ENCODE results near the gene TMEM47.

DNA sequence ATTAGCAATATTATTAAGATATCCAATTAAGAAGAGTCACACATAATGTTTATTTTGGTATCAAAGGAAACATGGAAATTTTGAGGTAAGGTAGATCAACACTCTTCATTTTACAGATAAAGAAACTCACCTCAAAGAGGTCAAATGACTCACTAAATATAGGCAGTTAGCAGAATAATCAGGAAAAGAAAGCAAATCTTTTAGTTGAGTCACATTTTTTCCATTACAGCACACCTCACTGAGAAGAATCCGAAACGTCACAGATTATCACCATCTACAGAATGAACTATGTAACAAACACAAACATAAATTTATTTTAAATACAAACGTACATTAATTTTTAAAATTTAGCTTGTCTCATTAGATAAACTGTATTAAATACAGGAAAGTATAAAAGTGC lies 70.1 kb downstream of the TMEM47 start:
- TF ChIP-seq, protein P1, sequence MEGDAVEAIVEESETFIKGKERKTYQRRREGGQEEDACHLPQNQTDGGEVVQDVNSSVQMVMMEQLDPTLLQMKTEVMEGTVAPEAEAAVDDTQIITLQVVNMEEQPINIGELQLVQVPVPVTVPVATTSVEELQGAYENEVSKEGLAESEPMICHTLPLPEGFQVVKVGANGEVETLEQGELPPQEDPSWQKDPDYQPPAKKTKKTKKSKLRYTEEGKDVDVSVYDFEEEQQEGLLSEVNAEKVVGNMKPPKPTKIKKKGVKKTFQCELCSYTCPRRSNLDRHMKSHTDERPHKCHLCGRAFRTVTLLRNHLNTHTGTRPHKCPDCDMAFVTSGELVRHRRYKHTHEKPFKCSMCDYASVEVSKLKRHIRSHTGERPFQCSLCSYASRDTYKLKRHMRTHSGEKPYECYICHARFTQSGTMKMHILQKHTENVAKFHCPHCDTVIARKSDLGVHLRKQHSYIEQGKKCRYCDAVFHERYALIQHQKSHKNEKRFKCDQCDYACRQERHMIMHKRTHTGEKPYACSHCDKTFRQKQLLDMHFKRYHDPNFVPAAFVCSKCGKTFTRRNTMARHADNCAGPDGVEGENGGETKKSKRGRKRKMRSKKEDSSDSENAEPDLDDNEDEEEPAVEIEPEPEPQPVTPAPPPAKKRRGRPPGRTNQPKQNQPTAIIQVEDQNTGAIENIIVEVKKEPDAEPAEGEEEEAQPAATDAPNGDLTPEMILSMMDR (conservative IDR thresholded peaks at IDR 0.05; ENCODE audit: low read depth, low read length), result no peak
- TF ChIP-seq EZH2phosphoT487 (IDR thresholded peaks at IDR 0.05; ENCODE audit: borderline replicate concordance, low read length), result no peak
- TF ChIP-seq EZH2 (IDR thresholded peaks at IDR 0.05; ENCODE audit: low read length, unreplicated experiment), result no peak
